ENCODE data around the gene EIF2S1.

The EIF2S1 gene

GRCh38 chr14:67371247-67372148, 11.4 kb downstream of the EIF2S1 start:
- peaks cover 58% of the 10 kb centered on the region for H3K79me2 ChIP-seq (ENCODE audit: control insufficient read depth, insufficient read depth, low read length, unreplicated experiment)
- peak overlapping the region; percentile 47; the same call in 1 of the 2 replicates for H3K27ac ChIP-seq (ENCODE audit: low read depth, low read length)
- peaks cover 18% of the 10 kb centered on the region for H3K4me1 ChIP-seq (ENCODE audit: control insufficient read depth, insufficient read depth, low read length, unreplicated experiment)
- no peaks in the 10 kb centered on the region for H3K27me3 ChIP-seq (ENCODE audit: insufficient read depth, low read length)
- H3K36me3 ChIP-seq (ENCODE audit: insufficient read depth, low read length), result peaks cover 53% of the 10 kb centered on the region
- H3K4me3 ChIP-seq (ENCODE audit: low read depth, low read length), result no peak overlapping the region
- no peak overlapping the region for H2AFZ ChIP-seq (ENCODE audit: low read length, unreplicated experiment)

DNA sequence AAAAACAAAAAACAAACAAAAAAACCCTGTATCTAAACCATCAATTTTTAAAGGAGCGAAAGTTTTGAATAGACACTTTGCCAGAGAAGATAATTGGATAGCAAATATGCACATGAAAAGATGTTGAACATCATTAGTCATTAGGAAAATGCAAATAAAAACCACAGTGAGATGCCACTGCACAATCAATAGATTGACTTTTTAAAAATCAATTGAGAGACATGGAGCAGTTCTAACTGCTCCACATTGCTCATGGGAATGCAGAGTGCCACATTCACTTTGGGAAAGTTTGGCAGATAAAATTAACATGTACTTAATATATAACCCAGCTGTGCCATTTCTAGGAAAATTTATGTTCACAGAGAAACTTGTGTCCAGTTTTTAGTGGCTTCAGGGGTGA, 12.7 kb downstream of the EIF2S1 start:
- H3K27me3 ChIP-seq (ENCODE audit: insufficient read depth, low read length), result no peaks in the 10 kb centered on the region
- peaks cover 58% of the 10 kb centered on the region for H3K36me3 ChIP-seq (ENCODE audit: insufficient read depth, low read length)
- H3K4me1 ChIP-seq (ENCODE audit: control insufficient read depth, insufficient read depth, low read length, unreplicated experiment), result peaks cover 18% of the 10 kb centered on the region
- no peak overlapping the region for H3K4me3 ChIP-seq (ENCODE audit: low read depth, low read length)
- H2AFZ ChIP-seq (ENCODE audit: low read length, unreplicated experiment), result no peak overlapping the region
- no peak overlapping the region for H3K27ac ChIP-seq (ENCODE audit: low read depth, low read length)
- peaks cover 49% of the 10 kb centered on the region for H3K79me2 ChIP-seq (ENCODE audit: control insufficient read depth, insufficient read depth, low read length, unreplicated experiment)

DNA sequence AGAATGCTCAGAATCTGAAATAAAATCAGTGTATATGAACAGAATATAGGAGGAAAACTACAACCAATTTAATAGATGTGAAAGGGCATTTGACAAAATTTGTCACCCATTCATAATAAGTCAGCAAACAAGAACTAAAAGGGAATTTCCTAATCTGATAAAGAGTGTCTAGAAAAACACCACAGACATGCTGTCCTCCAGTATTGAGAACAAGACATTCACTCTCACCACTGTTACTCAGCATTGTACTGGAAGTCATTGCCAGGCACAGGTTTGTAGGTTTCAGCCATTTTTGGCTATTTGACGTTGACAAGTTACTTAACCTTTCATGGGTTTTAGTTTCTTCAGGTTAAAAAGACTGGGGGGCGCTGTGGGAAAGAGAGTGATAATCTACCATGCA, 13.2 kb downstream of the EIF2S1 start:
- peaks cover 58% of the 10 kb centered on the region for H3K36me3 ChIP-seq (ENCODE audit: insufficient read depth, low read length)
- peaks cover 18% of the 10 kb centered on the region for H3K4me1 ChIP-seq (ENCODE audit: control insufficient read depth, insufficient read depth, low read length, unreplicated experiment)
- no peak overlapping the region for H3K27ac ChIP-seq (ENCODE audit: low read depth, low read length)
- H2AFZ ChIP-seq (ENCODE audit: low read length, unreplicated experiment), result no peak overlapping the region
- no peaks in the 10 kb centered on the region for H3K27me3 ChIP-seq (ENCODE audit: insufficient read depth, low read length)
- H3K4me3 ChIP-seq (ENCODE audit: low read depth, low read length), result no peak overlapping the region
- H3K79me2 ChIP-seq (ENCODE audit: control insufficient read depth, insufficient read depth, low read length, unreplicated experiment), result peaks cover 46% of the 10 kb centered on the region

- Histone ChIP-seq H3K4me1 (ENCODE audit: control insufficient read depth, insufficient read depth, low read length, unreplicated experiment) (no peaks in the 10 kb centered on the region), H3K4me3 (ENCODE audit: low read depth, low read length) (no peak overlapping the region), H3K27ac (ENCODE audit: low read depth, low read length) (no peak overlapping the region), H3K36me3 (ENCODE audit: insufficient read depth, low read length) (peaks cover 65% of the 10 kb centered on the region), H3K27me3 (ENCODE audit: insufficient read depth, low read length) (no peaks in the 10 kb centered on the region), H2AFZ (ENCODE audit: low read length, unreplicated experiment) (no peak overlapping the region), H3K79me2 (ENCODE audit: control insufficient read depth, insufficient read depth, low read length, unreplicated experiment) (peaks cover 27% of the 10 kb centered on the region)
These were observed 17.8 kb downstream of the EIF2S1 start for GRCh38 chr14:67377916-67378315.

- no peaks in the 10 kb centered on the region for H3K79me2 ChIP-seq (ENCODE audit: control insufficient read depth, insufficient read depth, low read length, unreplicated experiment)
- H3K36me3 ChIP-seq (ENCODE audit: insufficient read depth, low read length), result peaks cover 63% of the 10 kb centered on the region
- no peaks in the 10 kb centered on the region for H3K27me3 ChIP-seq (ENCODE audit: insufficient read depth, low read length)
- H3K4me3 ChIP-seq (ENCODE audit: low read depth, low read length), result no peak overlapping the region
- no peak overlapping the region for H3K27ac ChIP-seq (ENCODE audit: low read depth, low read length)
- H3K4me1 ChIP-seq (ENCODE audit: control insufficient read depth, insufficient read depth, low read length, unreplicated experiment), result peaks cover 11% of the 10 kb centered on the region
- no peak overlapping the region for H2AFZ ChIP-seq (ENCODE audit: low read length, unreplicated experiment)
These were observed 25.0 kb downstream of the EIF2S1 start for GRCh38 chr14:67385120-67385519.

GRCh38 chr14:67385618-67386017, 25.5 kb downstream of the EIF2S1 start:
- H3K27me3 ChIP-seq (ENCODE audit: insufficient read depth, low read length), result no peaks in the 10 kb centered on the region
- no peak overlapping the region for H2AFZ ChIP-seq (ENCODE audit: low read length, unreplicated experiment)
- H3K4me3 ChIP-seq (ENCODE audit: low read depth, low read length), result no peak overlapping the region
- no peak overlapping the region for H3K27ac ChIP-seq (ENCODE audit: low read depth, low read length)
- no peaks in the 10 kb centered on the region for H3K79me2 ChIP-seq (ENCODE audit: control insufficient read depth, insufficient read depth, low read length, unreplicated experiment)
- H3K36me3 ChIP-seq (ENCODE audit: insufficient read depth, low read length), result peaks cover 62% of the 10 kb centered on the region
- H3K4me1 ChIP-seq (ENCODE audit: control insufficient read depth, insufficient read depth, low read length, unreplicated experiment), result peaks cover 11% of the 10 kb centered on the region

DNA sequence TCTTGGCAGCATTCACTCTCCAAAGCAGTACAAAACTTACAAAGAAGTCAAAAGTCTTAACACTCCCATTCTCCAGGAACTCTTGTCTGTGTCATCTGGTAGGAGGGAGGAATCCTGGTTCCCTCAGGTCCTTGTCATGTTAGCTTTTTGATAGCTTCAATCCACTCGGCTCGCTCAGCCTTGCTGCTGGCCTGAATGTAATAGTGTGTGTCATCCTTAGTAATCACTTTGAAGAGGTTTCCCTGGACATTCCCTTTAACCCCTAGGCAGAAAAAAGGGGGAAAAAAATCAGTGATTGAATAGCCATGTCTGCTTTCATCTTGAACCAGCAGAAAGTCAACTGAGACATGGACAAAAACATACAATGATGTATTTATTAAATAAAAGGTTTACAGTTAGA, 27.1 kb downstream of the EIF2S1 start:
- Histone ChIP-seq H3K36me3 (ENCODE audit: insufficient read depth, low read length) (peaks cover 47% of the 10 kb centered on the region), H3K27me3 (ENCODE audit: insufficient read depth, low read length) (no peaks in the 10 kb centered on the region), H2AFZ (ENCODE audit: low read length, unreplicated experiment) (no peak overlapping the region), H3K4me3 (ENCODE audit: low read depth, low read length) (no peak overlapping the region), H3K4me1 (ENCODE audit: control insufficient read depth, insufficient read depth, low read length, unreplicated experiment) (peaks cover 11% of the 10 kb centered on the region), H3K27ac (ENCODE audit: low read depth, low read length) (peak overlapping the region; percentile 35), H3K79me2 (ENCODE audit: control insufficient read depth, insufficient read depth, low read length, unreplicated experiment) (no peaks in the 10 kb centered on the region)

GRCh38 chr14:67389275-67389674, 29.1 kb downstream of the EIF2S1 start:
- Histone ChIP-seq H3K36me3 (ENCODE audit: insufficient read depth, low read length) (peaks cover 27% of the 10 kb centered on the region), H3K27ac (ENCODE audit: low read depth, low read length) (no peak overlapping the region), H3K4me3 (ENCODE audit: low read depth, low read length) (no peak overlapping the region), H2AFZ (ENCODE audit: low read length, unreplicated experiment) (no peak overlapping the region), H3K4me1 (ENCODE audit: control insufficient read depth, insufficient read depth, low read length, unreplicated experiment) (peaks cover 11% of the 10 kb centered on the region), H3K27me3 (ENCODE audit: insufficient read depth, low read length) (no peaks in the 10 kb centered on the region), H3K79me2 (ENCODE audit: control insufficient read depth, insufficient read depth, low read length, unreplicated experiment) (no peaks in the 10 kb centered on the region)

- Histone ChIP-seq H3K79me2 (ENCODE audit: control insufficient read depth, insufficient read depth, low read length, unreplicated experiment) (no peaks in the 10 kb centered on the region), H3K27ac (ENCODE audit: low read depth, low read length) (no peak overlapping the region), H3K36me3 (ENCODE audit: insufficient read depth, low read length) (peaks cover 20% of the 10 kb centered on the region), H3K4me3 (ENCODE audit: low read depth, low read length) (no peak overlapping the region), H3K27me3 (ENCODE audit: insufficient read depth, low read length) (no peaks in the 10 kb centered on the region), H3K4me1 (ENCODE audit: control insufficient read depth, insufficient read depth, low read length, unreplicated experiment) (peaks cover 11% of the 10 kb centered on the region), H2AFZ (ENCODE audit: low read length, unreplicated experiment) (no peak overlapping the region)
These were observed 29.8 kb downstream of the EIF2S1 start for GRCh38 chr14:67389811-67390534.

GRCh38 chr14:67391268-67391667, 31.1 kb downstream of the EIF2S1 start:
- peaks cover 13% of the 10 kb centered on the region for H3K4me1 ChIP-seq (ENCODE audit: control insufficient read depth, insufficient read depth, low read length, unreplicated experiment)
- H3K4me3 ChIP-seq (ENCODE audit: low read depth, low read length), result no peak overlapping the region
- no peak overlapping the region for H2AFZ ChIP-seq (ENCODE audit: low read length, unreplicated experiment)
- no peaks in the 10 kb centered on the region for H3K79me2 ChIP-seq (ENCODE audit: control insufficient read depth, insufficient read depth, low read length, unreplicated experiment)
- peaks cover 8% of the 10 kb centered on the region; the same call in 1 of the 2 replicates for H3K36me3 ChIP-seq (ENCODE audit: insufficient read depth, low read length)
- no peaks in the 10 kb centered on the region for H3K27me3 ChIP-seq (ENCODE audit: insufficient read depth, low read length)
- no peak overlapping the region for H3K27ac ChIP-seq (ENCODE audit: low read depth, low read length)
